ENCODE measurements around the gene VDAC2.
"Not testable (repeated sequence)": the region's sequence is repeated elsewhere in the genome, so short reads cannot be mapped to it uniquely, and the experiment has no call there.

VDAC2 gene

GRCh38 chr10:75210282-75211006 lies at the start of gene VDAC2:
VDAC2 (plus strand) TSS chr10:75210796; CDS start chr10:75211159, 363 bp downstream.
- peak; percentile 87 for DNase-seq

- no peak for DNase-seq
These were observed 44.6 kb upstream of the VDAC2 start for GRCh38 chr10:75165684-75166622.

GRCh38 chr10:75166623-75166972 lies 44.0 kb upstream of the VDAC2 start:
- DNase-seq = no peak

GRCh38 chr10:75168275-75168674 lies 42.3 kb upstream of the VDAC2 start:
- DNase-seq = no peak

- no peak for DNase-seq
These were observed 40.4 kb upstream of the VDAC2 start for GRCh38 chr10:75170215-75170614.

GRCh38 chr10:75175046-75175445 lies 35.5 kb upstream of the VDAC2 start:
- no peak for DNase-seq

GRCh38 chr10:75176046-75176445 lies 34.5 kb upstream of the VDAC2 start:
- no peak for DNase-seq

GRCh38 chr10:75176736-75177135 lies 33.9 kb upstream of the VDAC2 start:
- DNase-seq = no peak

GRCh38 chr10:75179657-75180177 lies 30.9 kb upstream of the VDAC2 start:
- DNase-seq = no peak

GRCh38 chr10:75180592-75180991 lies 30.0 kb upstream of the VDAC2 start:
- DNase-seq = no peak

- DNase-seq = no peak
These were observed 29.5 kb upstream of the VDAC2 start for GRCh38 chr10:75181073-75181472.

GRCh38 chr10:75186310-75186709 lies 24.3 kb upstream of the VDAC2 start:
- DNase-seq = no peak

- peak; percentile 52 for DNase-seq
These were observed 22.6 kb upstream of the VDAC2 start for GRCh38 chr10:75187961-75188426.

- DNase-seq = not testable (repeated sequence)
These were observed 22.1 kb upstream of the VDAC2 start for GRCh38 chr10:75188522-75188921.

- no peak for DNase-seq
These were observed 21.1 kb upstream of the VDAC2 start for GRCh38 chr10:75189266-75190096.

GRCh38 chr10:75191821-75192568 lies 18.6 kb upstream of the VDAC2 start:
- no peak for DNase-seq

- not testable (repeated sequence) for DNase-seq
These were observed 16.0 kb upstream of the VDAC2 start for GRCh38 chr10:75194625-75195024.

- DNase-seq = no peak
These were observed 15.4 kb upstream of the VDAC2 start for GRCh38 chr10:75195035-75195763.

GRCh38 chr10:75197066-75197465 lies 13.5 kb upstream of the VDAC2 start:
- DNase-seq = no peak

- no peak for DNase-seq
These were observed 12.7 kb upstream of the VDAC2 start for GRCh38 chr10:75197906-75198305.

- DNase-seq = not testable (repeated sequence)
These were observed 10.6 kb upstream of the VDAC2 start for GRCh38 chr10:75199949-75200348.
